HPDE6-E6E7 (cell line): ENCODE results near the gene OR2Y1.
A peak's percentile ranks its signal among the peaks of the same experiment; 100 is the strongest.
"Not testable (repeated sequence)": the region's sequence is repeated elsewhere in the genome, so short reads cannot be mapped to it uniquely, and the experiment has no call there.

Source experiments
- DNase-seq: peaks from one replicate; pipeline ENCODE4 v3.0.0; 2011; ENCODE audit warnings: missing footprints; ENCODE audit errors: extremely low spot score

Gene OR2Y1

GRCh38 chr5:180739958-180740357 is at the start of gene OR2Y1:
Gene OR2Y1, minus strand, starts transcription at chr5:180740058. Its CDS starts 0 bp downstream, at chr5:180740058.
- DNase-seq = no peak

- not testable (repeated sequence) for DNase-seq
Observed at GRCh38 chr5:180788651-180789410, 49.0 kb upstream of the OR2Y1 start.

- no peak for DNase-seq
Observed at GRCh38 chr5:180787711-180788431, 48.0 kb upstream of the OR2Y1 start.

GRCh38 chr5:180786531-180787398 is 46.9 kb upstream of the OR2Y1 start:
- DNase-seq = no peak

- DNase-seq = no peak
Observed at GRCh38 chr5:180785794-180786221, 46.0 kb upstream of the OR2Y1 start.

GRCh38 chr5:180785121-180785781 is 45.4 kb upstream of the OR2Y1 start:
- DNase-seq = no peak

GRCh38 chr5:180784497-180785097 is 44.7 kb upstream of the OR2Y1 start:
- DNase-seq = peak; percentile 84

GRCh38 chr5:180783340-180784052 is 43.6 kb upstream of the OR2Y1 start:
- DNase-seq = no peak

GRCh38 chr5:180782748-180783147 is 42.9 kb upstream of the OR2Y1 start:
- no peak for DNase-seq

GRCh38 chr5:180781900-180782326 is 42.1 kb upstream of the OR2Y1 start:
- not testable (repeated sequence) for DNase-seq

- DNase-seq = no peak
Observed at GRCh38 chr5:180779985-180780610, 40.2 kb upstream of the OR2Y1 start.

- DNase-seq = no peak
Observed at GRCh38 chr5:180777475-180777874, 37.6 kb upstream of the OR2Y1 start.

GRCh38 chr5:180776376-180776775 is 36.5 kb upstream of the OR2Y1 start:
- no peak for DNase-seq

- DNase-seq = no peak
Observed at GRCh38 chr5:180775624-180776023, 35.8 kb upstream of the OR2Y1 start.

- no peak for DNase-seq
Observed at GRCh38 chr5:180771839-180772238, 32.0 kb upstream of the OR2Y1 start.

GRCh38 chr5:180769821-180770220 is 30.0 kb upstream of the OR2Y1 start:
- no peak for DNase-seq

GRCh38 chr5:180755601-180756000 is 15.7 kb upstream of the OR2Y1 start:
- no peak for DNase-seq

- no peak for DNase-seq
Observed at GRCh38 chr5:180744253-180744652, 4.4 kb upstream of the OR2Y1 start.

GRCh38 chr5:180742727-180743126 is 2.9 kb upstream of the OR2Y1 start:
- DNase-seq = no peak

GRCh38 chr5:180740953-180741352 is 1.1 kb upstream of the OR2Y1 start:
- not testable (repeated sequence) for DNase-seq
